KMS-11 (cell line): Measurements from ENCODE around the gene HSDL2.
"Not testable (repeated sequence)": the region's sequence is repeated elsewhere in the genome, so short reads cannot be mapped to it uniquely, and the experiment has no call there.

ENCODE experiments used
- H2AFZ ChIP-seq: fragments of 200-600 bp; sonication (generic); 2 replicates; pipeline ENCODE4 v1.6.1; 2016; ENCODE audit warnings: antibody characterized with exemption, mixed run types, low read depth
- H3K27ac ChIP-seq: fragments of 200-600 bp; sonication (generic); 2 replicates; pipeline ENCODE4 v1.6.1; 2016; ENCODE audit warnings: mild to moderate bottlenecking, mixed run types
- H3K27me3 ChIP-seq: fragments of 200-600 bp; sonication (generic); 2 replicates; pipeline ENCODE4 v1.6.1; 2017; ENCODE audit warnings: mild to moderate bottlenecking, low read depth, mixed run types, moderate library complexity; ENCODE audit not compliant: insufficient read depth
- H3K36me3 ChIP-seq: fragments of 200-600 bp; sonication (generic); 2 replicates; pipeline ENCODE4 v1.6.1; 2017; ENCODE audit warnings: mild to moderate bottlenecking, mixed run types; ENCODE audit not compliant: insufficient read depth
- H3K4me1 ChIP-seq: fragments of 200-600 bp; sonication (generic); 2 replicates; pipeline ENCODE4 v1.6.1; 2016; ENCODE audit warnings: mild to moderate bottlenecking, low read depth, mixed run types; ENCODE audit not compliant: poor library complexity, severe bottlenecking
- H3K4me2 ChIP-seq: fragments of 200-600 bp; sonication (generic); 2 replicates; pipeline ENCODE4 v1.7.0; 2016; ENCODE audit warnings: mild to moderate bottlenecking, mixed run types
- H3K4me3 ChIP-seq: fragments of 200-600 bp; sonication (generic); IDR thresholded peaks from 2 replicates; pipeline ENCODE4 v1.6.1; 2017; ENCODE audit warnings: low read depth, low read length, mixed read lengths; ENCODE audit not compliant: insufficient read depth
- H3K79me2 ChIP-seq: fragments of 200-600 bp; sonication (generic); 2 replicates; pipeline ENCODE4 v1.6.1; 2016; ENCODE audit warnings: low read depth, mixed run types; ENCODE audit not compliant: insufficient read depth
- H3K9ac ChIP-seq: fragments of 200-600 bp; sonication (generic); 2 replicates; pipeline ENCODE4 v1.6.1; 2016; ENCODE audit warnings: mild to moderate bottlenecking, mixed run types
- H4K20me1 ChIP-seq: fragments of 200-600 bp; sonication (generic); 2 replicates; pipeline ENCODE4 v1.6.1; 2016; ENCODE audit warnings: mild to moderate bottlenecking, mixed run types; ENCODE audit not compliant: insufficient read depth
- CTCF ChIP-seq: fragments of 200-600 bp; sonication (generic); conservative IDR thresholded peaks from 2 replicates; pipeline ENCODE4 v1.6.1; 2017; ENCODE audit warnings: low read depth, mild to moderate bottlenecking, antibody characterized with exemption, low read length, moderate library complexity, mixed read lengths

HSDL2 gene

GRCh38 chr9:112355427-112355897, 24.4 kb upstream of the HSDL2 start:
- no peaks in the 10 kb centered on the region for H4K20me1 ChIP-seq
- no peak overlapping the region for H3K27ac ChIP-seq
- no peak overlapping the region for H3K9ac ChIP-seq
- H3K4me3 ChIP-seq: no peak overlapping the region
- no peaks in the 10 kb centered on the region for H3K79me2 ChIP-seq
- H3K4me2 ChIP-seq: no peak overlapping the region
- TF ChIP-seq CTCF: no peak
- no peak overlapping the region for H2AFZ ChIP-seq
- H3K27me3 ChIP-seq: no peaks in the 10 kb centered on the region
- H3K4me1 ChIP-seq: peaks cover 6% of the 10 kb centered on the region
- H3K36me3 ChIP-seq: no peaks in the 10 kb centered on the region

GRCh38 chr9:112360047-112360804, 19.7 kb upstream of the HSDL2 start:
- no peaks in the 10 kb centered on the region for H3K36me3 ChIP-seq
- no peak overlapping the region for H3K9ac ChIP-seq
- no peak overlapping the region for H3K27ac ChIP-seq
- no peak for TF ChIP-seq CTCF
- H4K20me1 ChIP-seq: no peaks in the 10 kb centered on the region
- H3K79me2 ChIP-seq: no peaks in the 10 kb centered on the region
- no peaks in the 10 kb centered on the region for H3K4me1 ChIP-seq
- no peak overlapping the region for H3K4me2 ChIP-seq
- H3K4me3 ChIP-seq: no peak overlapping the region
- no peaks in the 10 kb centered on the region for H3K27me3 ChIP-seq
- H2AFZ ChIP-seq: no peak overlapping the region

- Histone ChIP-seq H3K36me3 (no peaks in the 10 kb centered on the region), H3K4me1 (no peaks in the 10 kb centered on the region), H3K27ac (no peak overlapping the region), H3K9ac (no peak overlapping the region), H3K79me2 (no peaks in the 10 kb centered on the region), H3K27me3 (no peaks in the 10 kb centered on the region), H3K4me3 (no peak overlapping the region), H3K4me2 (no peak overlapping the region), H2AFZ (no peak overlapping the region), H4K20me1 (no peaks in the 10 kb centered on the region)
- TF ChIP-seq CTCF: peak; percentile 81
These were observed 18.3 kb upstream of the HSDL2 start for GRCh38 chr9:112361601-112362000.

- Histone ChIP-seq H4K20me1 (no peaks in the 10 kb centered on the region), H3K36me3 (no peaks in the 10 kb centered on the region), H3K27ac (no peak overlapping the region), H3K27me3 (no peaks in the 10 kb centered on the region), H3K4me1 (no peaks in the 10 kb centered on the region), H3K4me2 (no peak overlapping the region), H3K9ac (no peak overlapping the region), H3K4me3 (no peak overlapping the region), H2AFZ (no peak overlapping the region), H3K79me2 (no peaks in the 10 kb centered on the region)
- no peak for TF ChIP-seq CTCF
These were observed 15.1 kb upstream of the HSDL2 start for GRCh38 chr9:112364761-112365160.

GRCh38 chr9:112365257-112365656, 14.7 kb upstream of the HSDL2 start:
- H3K9ac ChIP-seq, H3K27me3 ChIP-seq, H3K79me2 ChIP-seq, H3K36me3 ChIP-seq, H3K27ac ChIP-seq, H3K4me3 ChIP-seq, H4K20me1 ChIP-seq, H3K4me2 ChIP-seq, H3K4me1 ChIP-seq, H2AFZ ChIP-seq: not testable (repeated sequence)
